HL-60/S4 treated with phorbol 12-myristate 13-acetate at 8.2 ng/mL for 4 days and 3 days (cell line): ENCODE results near the gene RAB24.
"Not testable (repeated sequence)": the region's sequence is repeated elsewhere in the genome, so short reads cannot be mapped to it uniquely, and the experiment has no call there.

Source experiments
- in situ Hi-C: fragments of 300-500 bp; cut with MboI; formaldehyde crosslinking; loops from 2 replicates; pipeline ENCODE4 v1.15.0; 2022; ENCODE audit warnings: low sequenced_read_pairs

Gene RAB24

GRCh38 chr5:177296581-177296980, 6.9 kb downstream of the RAB24 start:
- in situ Hi-C loops: no loop called here

- in situ Hi-C loops: no loop called here
These were observed 7.6 kb downstream of the RAB24 start for GRCh38 chr5:177295924-177296323.

- in situ Hi-C loops: no loop called here
These were observed 8.9 kb downstream of the RAB24 start for GRCh38 chr5:177294632-177295031.

- in situ Hi-C loops: no loop called here
These were observed 9.5 kb downstream of the RAB24 start for GRCh38 chr5:177293819-177294581.

- in situ Hi-C loops: no loop called here
These were observed 11.8 kb downstream of the RAB24 start for GRCh38 chr5:177291735-177292134.

- in situ Hi-C loops: no loop called here
These were observed 12.5 kb downstream of the RAB24 start for GRCh38 chr5:177290816-177291596.

GRCh38 chr5:177288191-177288590, 15.3 kb downstream of the RAB24 start:
- in situ Hi-C loops: no loop called here

- in situ Hi-C loops: no loop called here
These were observed 26.6 kb downstream of the RAB24 start for GRCh38 chr5:177276886-177277285.

GRCh38 chr5:177275883-177276282, 27.6 kb downstream of the RAB24 start:
- in situ Hi-C loops: no loop called here

GRCh38 chr5:177271113-177271512, 32.4 kb downstream of the RAB24 start:
- in situ Hi-C loops: no loop called here

- in situ Hi-C loops: no loop called here
These were observed 32.9 kb downstream of the RAB24 start for GRCh38 chr5:177270653-177271052.

- in situ Hi-C loops: no loop called here
These were observed 33.5 kb downstream of the RAB24 start for GRCh38 chr5:177269976-177270375.

GRCh38 chr5:177269232-177269895, 34.2 kb downstream of the RAB24 start:
- in situ Hi-C loops: no loop called here

- in situ Hi-C loops: no loop called here
These were observed 38.1 kb downstream of the RAB24 start for GRCh38 chr5:177265395-177265794.

GRCh38 chr5:177264178-177264577, 39.3 kb downstream of the RAB24 start:
- in situ Hi-C loops: no loop called here

- in situ Hi-C loops: no loop called here
These were observed 42.0 kb downstream of the RAB24 start for GRCh38 chr5:177261510-177261909.

- in situ Hi-C loops: no loop called here
These were observed 42.6 kb downstream of the RAB24 start for GRCh38 chr5:177260961-177261360.

GRCh38 chr5:177258711-177259110, 44.8 kb downstream of the RAB24 start:
- in situ Hi-C loops: not testable (repeated sequence)

- in situ Hi-C loops: no loop called here
These were observed 47.2 kb downstream of the RAB24 start for GRCh38 chr5:177256296-177256695.

GRCh38 chr5:177253252-177253651, 50.3 kb downstream of the RAB24 start:
- in situ Hi-C loops: no loop called here
